AG04450 (cell line): ENCODE measurements around the gene INVS. TPM values are rescaled to one million over a fixed set of nuclear protein-coding genes. Genes with fewer than 3 reads are reported as not detected.

Experiments used
- CTCF ChIA-PET: fragments of 300-600, 350-600 bp; formaldehyde crosslinking; extraction: SDS; loops from one replicate; lab custom pipeline; 2022; ENCODE audit warnings: antibody characterized with exemption, inconsistent platforms; lab: Charles Lee
- POLR2A ChIA-PET: fragments of 350-600 bp; formaldehyde crosslinking; extraction: SDS; loops from one replicate; lab custom pipeline; 2021; ENCODE audit warnings: antibody characterized with exemption, inconsistent platforms; lab: Yijun Ruan, JAX
- DNase-seq: peaks from one replicate; pipeline ENCODE4 v3.0.0-alpha.2; 2011; ENCODE audit warnings: low read depth, low spot score
- H3K27ac ChIP-seq: one replicate; pipeline ENCODE4 v1.5.1; 2012; ENCODE audit warnings: low read depth, low read length, control low read depth
- H3K27me3 ChIP-seq: one replicate; pipeline ENCODE4 v1.6.0; 2012; ENCODE audit warnings: low read length; ENCODE audit not compliant: control insufficient read depth, insufficient read depth
- H3K4me3 ChIP-seq: 2 replicates; pipeline ENCODE4 v1.5.1; 2011; ENCODE audit warnings: mild to moderate bottlenecking, low read depth, low read length, control low read depth
- H3K9me3 ChIP-seq: 2 replicates; pipeline ENCODE4 v1.5.1; 2012; ENCODE audit warnings: low read length; ENCODE audit not compliant: control insufficient read depth, insufficient read depth
- CTCF ChIP-seq: IDR thresholded peaks from 2 replicates; pipeline ENCODE4 v1.5.1; 2011; ENCODE audit warnings: low read depth, low read length, control low read depth, inconsistent platforms
- polyA plus RNA-seq: library from polyadenylated mRNA; depleted of rRNA; stranded (reverse); fragments of >200 nt; gene quantifications from 2 replicates; pipeline ENCODE4 v1.2.3, GENCODE V29; 2011

Gene INVS
- polyA plus RNA-seq, 1 experiment = 22.5 TPM

DNA sequence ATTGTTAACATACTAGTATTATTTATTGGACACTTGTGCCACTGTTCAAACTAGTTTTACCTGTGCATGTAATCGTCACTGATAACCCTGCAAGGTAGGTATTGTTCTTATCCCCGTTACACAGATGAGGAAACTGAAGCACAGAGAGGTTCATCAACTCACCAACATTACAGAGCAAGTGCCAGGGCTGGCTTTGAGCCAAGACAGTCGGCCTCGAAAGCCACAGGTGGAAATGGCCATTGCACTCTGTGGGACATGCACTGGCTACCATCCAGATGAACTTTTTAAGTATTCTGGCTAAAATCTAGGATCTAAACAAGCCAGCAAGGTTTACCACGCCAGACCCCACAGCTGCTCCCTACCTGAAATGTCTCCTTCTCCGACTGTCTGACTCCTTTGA, 195.8 kb downstream of the INVS start:
- no peak for DNase-seq
- no peak for TF ChIP-seq CTCF
- no peak overlapping the region for H3K27ac ChIP-seq
- H3K4me3 ChIP-seq = no peak overlapping the region
- no peaks in the 10 kb centered on the region for H3K27me3 ChIP-seq
- POLR2A ChIA-PET = no interaction called here
- H3K9me3 ChIP-seq = no peaks in the 10 kb centered on the region
- CTCF ChIA-PET = no interaction called here

GRCh38 chr9:100295240-100295639, 196.2 kb downstream of the INVS start:
- POLR2A ChIA-PET = no interaction called here
- TF ChIP-seq CTCF = no peak
- Histone ChIP-seq H3K27ac (no peak overlapping the region), H3K4me3 (no peak overlapping the region), H3K27me3 (no peaks in the 10 kb centered on the region), H3K9me3 (no peaks in the 10 kb centered on the region)
- no peak for DNase-seq
- CTCF ChIA-PET = interaction anchor here (1.0 kb wide), 1 partner anchor 29 kb away, joined by 3 read pairs; no protein-coding TSS in a partner anchor

- POLR2A ChIA-PET = no interaction called here
- Histone ChIP-seq H3K4me3 (no peak overlapping the region), H3K9me3 (no peaks in the 10 kb centered on the region), H3K27me3 (no peaks in the 10 kb centered on the region), H3K27ac (no peak overlapping the region)
- no peak for DNase-seq
- TF ChIP-seq CTCF = no peak
- CTCF ChIA-PET = interaction anchor here (0.7 to 1.0 kb wide), 3 partner anchors 11 to 1114 kb away, joined by 3 read pairs; no protein-coding TSS in a partner anchor
Measured at GRCh38 chr9:100296407-100296806, 197.4 kb downstream of the INVS start.

- DNase-seq = no peak
- no peak overlapping the region for H3K27ac ChIP-seq
- H3K9me3 ChIP-seq = no peaks in the 10 kb centered on the region
- ChIA-PET POLR2A (no interaction called here), CTCF (no interaction called here)
- H3K4me3 ChIP-seq = no peak overlapping the region
- no peak for TF ChIP-seq CTCF
- no peaks in the 10 kb centered on the region for H3K27me3 ChIP-seq
Measured at GRCh38 chr9:100298378-100298777, 199.3 kb downstream of the INVS start.

- Histone ChIP-seq H3K27me3 (no peaks in the 10 kb centered on the region), H3K27ac (no peak overlapping the region), H3K9me3 (no peaks in the 10 kb centered on the region), H3K4me3 (no peak overlapping the region)
- ChIA-PET CTCF (interaction anchor here (1.7 kb wide), 1 partner anchor 21 kb away, joined by 9 read pairs; no protein-coding TSS in a partner anchor), POLR2A (no interaction called here)
- no peak for TF ChIP-seq CTCF
- no peak for DNase-seq
Measured at GRCh38 chr9:100303747-100304146, 204.7 kb downstream of the INVS start.
